OCI-LY3 (cell line): ENCODE results near the gene ZNF33A.

ENCODE experiments used
- EZH2phosphoT487 ChIP-seq: fragments of 200-600 bp; shearing (Covaris generic); IDR thresholded peaks from 2 replicates; pipeline ENCODE4 v1.6.1; 2018; ENCODE audit warnings: antibody characterized with exemption, mixed run types, low read depth
- TF ChIP-seq, protein P1 (sequence below): fragments of 200-600, 300-600 bp; sonication (generic); IDR thresholded peaks from 2 replicates; pipeline ENCODE4 v1.5.1; 2014; ENCODE audit warnings: antibody characterized with exemption, low read length, low read depth

DNA sequence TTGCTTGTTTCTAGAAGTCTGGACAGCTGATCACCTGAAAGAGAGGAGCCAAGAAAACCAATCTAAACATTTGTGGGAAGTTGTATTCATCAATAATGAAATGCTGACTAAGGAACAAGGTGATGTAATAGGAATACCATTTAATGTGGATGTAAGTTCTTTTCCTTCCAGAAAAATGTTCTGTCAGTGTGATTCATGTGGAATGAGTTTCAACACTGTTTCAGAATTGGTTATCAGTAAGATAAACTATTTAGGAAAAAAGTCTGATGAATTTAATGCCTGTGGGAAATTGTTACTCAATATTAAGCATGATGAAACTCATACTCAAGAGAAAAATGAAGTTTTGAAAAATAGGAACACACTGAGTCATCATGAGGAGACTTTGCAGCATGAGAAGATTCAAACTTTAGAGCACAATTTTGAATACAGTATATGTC lies 43.9 kb downstream of the ZNF33A start:
- TF ChIP-seq, protein P1, sequence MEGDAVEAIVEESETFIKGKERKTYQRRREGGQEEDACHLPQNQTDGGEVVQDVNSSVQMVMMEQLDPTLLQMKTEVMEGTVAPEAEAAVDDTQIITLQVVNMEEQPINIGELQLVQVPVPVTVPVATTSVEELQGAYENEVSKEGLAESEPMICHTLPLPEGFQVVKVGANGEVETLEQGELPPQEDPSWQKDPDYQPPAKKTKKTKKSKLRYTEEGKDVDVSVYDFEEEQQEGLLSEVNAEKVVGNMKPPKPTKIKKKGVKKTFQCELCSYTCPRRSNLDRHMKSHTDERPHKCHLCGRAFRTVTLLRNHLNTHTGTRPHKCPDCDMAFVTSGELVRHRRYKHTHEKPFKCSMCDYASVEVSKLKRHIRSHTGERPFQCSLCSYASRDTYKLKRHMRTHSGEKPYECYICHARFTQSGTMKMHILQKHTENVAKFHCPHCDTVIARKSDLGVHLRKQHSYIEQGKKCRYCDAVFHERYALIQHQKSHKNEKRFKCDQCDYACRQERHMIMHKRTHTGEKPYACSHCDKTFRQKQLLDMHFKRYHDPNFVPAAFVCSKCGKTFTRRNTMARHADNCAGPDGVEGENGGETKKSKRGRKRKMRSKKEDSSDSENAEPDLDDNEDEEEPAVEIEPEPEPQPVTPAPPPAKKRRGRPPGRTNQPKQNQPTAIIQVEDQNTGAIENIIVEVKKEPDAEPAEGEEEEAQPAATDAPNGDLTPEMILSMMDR: no peak
- no peak for TF ChIP-seq EZH2phosphoT487
